ENCODE results near the gene P2RY11. TPM values are rescaled to one million over a fixed set of nuclear protein-coding genes. Genes with fewer than 3 reads are reported as not detected.

P2RY11 gene
- total RNA-seq, 1 experiment from 2014 or later = 43.8 TPM

DNA sequence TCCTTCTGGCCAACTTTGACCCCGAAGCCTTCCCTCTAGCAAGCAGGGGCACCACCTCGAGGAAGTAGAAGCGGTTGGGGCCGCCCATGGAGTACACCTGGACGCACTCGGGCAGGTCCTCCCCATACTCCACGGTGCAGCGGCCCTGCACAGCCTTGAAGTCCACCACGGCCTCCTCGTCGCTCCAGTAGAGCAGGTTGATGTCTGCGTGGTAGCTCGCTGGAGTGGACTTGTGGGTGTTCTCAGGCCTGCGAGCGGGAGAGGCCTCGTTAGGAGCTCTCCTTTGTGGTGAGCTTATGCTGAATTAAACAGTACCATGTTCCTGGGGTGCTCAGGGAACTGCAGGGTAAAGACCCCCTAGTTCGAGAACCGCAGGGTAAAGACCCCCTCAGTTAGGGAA lies 30.5 kb downstream of the P2RY11 start:
- no peaks in the 10 kb centered on the region for H4K20me1 ChIP-seq (ENCODE audit: insufficient read depth)
- intact Hi-C loops (cut with micrococcal nuclease) = no loop called here
- H3K9me2 ChIP-seq (ENCODE audit: insufficient read depth) = no peaks in the 10 kb centered on the region
- POLR2A ChIA-PET = no interaction called here
- H3K9ac ChIP-seq (ENCODE audit: low read length) = no peak overlapping the region
- H3K4me2 ChIP-seq (ENCODE audit: low read length) = no peak overlapping the region
- no peaks in the 10 kb centered on the region for H3K27me3 ChIP-seq (ENCODE audit: insufficient read depth, low read length)
- ATAC-seq (no peak), DNase-seq (ENCODE audit: low read depth, low spot score) (no peak)
- H3K9me3 ChIP-seq (ENCODE audit: control insufficient read depth in 1 of 2, insufficient read depth in 1 of 2, low read depth in 1 of 2, low read length in 2 of 2) = no peaks in the 10 kb centered on the region
- no peak overlapping the region for H2AFZ ChIP-seq (ENCODE audit: low read depth, low read length, poor library complexity, severe bottlenecking)
- no peaks in the 10 kb centered on the region for H3K4me1 ChIP-seq (ENCODE audit: control insufficient read depth in 1 of 2, insufficient read depth in 2 of 2, low read length in 2 of 2)
- RAD21 ChIA-PET (ENCODE audit: low non-redundant PET in 1 of 2, low total read pairs in 2 of 2, uncharacterized antibody in 2 of 2, unreplicated experiment in 2 of 2) = no interaction called here
- no TSS peak for BruUV-seq (replicated peaks)
- H3K79me2 ChIP-seq (ENCODE audit: insufficient read depth, low read length) = peaks cover 11% of the 10 kb centered on the region; the same call in 1 of the 2 replicates
- CTCF ChIA-PET = no interaction called here
- TF ChIP-seq EZH2 (IDR thresholded peaks at IDR 0.05) = no peak
- TF ChIP-seq, protein P1, sequence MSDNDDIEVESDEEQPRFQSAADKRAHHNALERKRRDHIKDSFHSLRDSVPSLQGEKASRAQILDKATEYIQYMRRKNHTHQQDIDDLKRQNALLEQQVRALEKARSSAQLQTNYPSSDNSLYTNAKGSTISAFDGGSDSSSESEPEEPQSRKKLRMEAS (IDR thresholded peaks at IDR 0.05) = no peak
- no peak for TF ChIP-seq RAD21 (IDR thresholded peaks at IDR 0.05; ENCODE audit: low read depth)
- no peak for TF ChIP-seq JUND (IDR thresholded peaks at IDR 0.05)
- no peak for TF ChIP-seq POLR2A (IDR thresholded peaks at IDR 0.05; ENCODE audit: borderline replicate concordance, extremely low read depth, insufficient read depth, insufficient read length)
- no peak for TF ChIP-seq ZNF274 (IDR thresholded peaks at IDR 0.05; ENCODE audit: low read depth, low read length)
- no peak for TF ChIP-seq SP1 (IDR thresholded peaks at IDR 0.05; ENCODE audit: low read depth)
- no peak for TF ChIP-seq YY1 (IDR thresholded peaks at IDR 0.05; ENCODE audit: extremely low read depth, insufficient replicate concordance, low read depth, low read length)
- TF ChIP-seq CEBPB (IDR thresholded peaks at IDR 0.05; ENCODE audit: low read depth) = no peak
- no peak for TF ChIP-seq SRF (IDR thresholded peaks at IDR 0.05; ENCODE audit: low read depth)
- no peak for TF ChIP-seq TCF7L2 (IDR thresholded peaks at IDR 0.05; ENCODE audit: borderline replicate concordance, extremely low read depth, insufficient read depth, insufficient read length)
- no peak for TF ChIP-seq POLR2AphosphoS5 (IDR thresholded peaks at IDR 0.05; ENCODE audit: low read depth, low read length)
- TF ChIP-seq SIN3A (IDR thresholded peaks at IDR 0.05; ENCODE audit: low read depth) = no peak
- TF ChIP-seq, protein P2, sequence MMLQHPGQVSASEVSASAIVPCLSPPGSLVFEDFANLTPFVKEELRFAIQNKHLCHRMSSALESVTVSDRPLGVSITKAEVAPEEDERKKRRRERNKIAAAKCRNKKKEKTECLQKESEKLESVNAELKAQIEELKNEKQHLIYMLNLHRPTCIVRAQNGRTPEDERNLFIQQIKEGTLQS (IDR thresholded peaks at IDR 0.05) = no peak
- H3K36me3 ChIP-seq (ENCODE audit: control insufficient read depth in 1 of 2, insufficient read depth in 2 of 2, low read length in 2 of 2) = peaks cover 57 to 90% of the 10 kb centered on the region in 2 experiments
- no peak overlapping the region for H3K27ac ChIP-seq (ENCODE audit: low read depth, low read length)
- no peak overlapping the region for H3K4me3 ChIP-seq (replicated peaks in 1 of 2; ENCODE audit: low read depth in 1 of 2, low read length in 2 of 2)
